Measurements from ENCODE around the gene SH2D5.

Gene SH2D5

GRCh38 chr1:20715406-20715805, 17.1 kb downstream of the SH2D5 start:
- no peak for DNase-seq (ENCODE audit: extremely low read depth in 1 of 2, low read depth in 1 of 2)

GRCh38 chr1:20713440-20713839, 19.1 kb downstream of the SH2D5 start:
- DNase-seq (ENCODE audit: extremely low read depth in 1 of 2, low read depth in 1 of 2): no peak

GRCh38 chr1:20712215-20712577, 20.3 kb downstream of the SH2D5 start:
- DNase-seq (ENCODE audit: extremely low read depth in 1 of 2, low read depth in 1 of 2): no peak

- no peak for DNase-seq (ENCODE audit: extremely low read depth in 1 of 2, low read depth in 1 of 2)
These were observed 21.0 kb downstream of the SH2D5 start for GRCh38 chr1:20711285-20712214.

GRCh38 chr1:20710469-20711284, 21.8 kb downstream of the SH2D5 start:
- DNase-seq (ENCODE audit: extremely low read depth in 1 of 2, low read depth in 1 of 2): no peak

DNA sequence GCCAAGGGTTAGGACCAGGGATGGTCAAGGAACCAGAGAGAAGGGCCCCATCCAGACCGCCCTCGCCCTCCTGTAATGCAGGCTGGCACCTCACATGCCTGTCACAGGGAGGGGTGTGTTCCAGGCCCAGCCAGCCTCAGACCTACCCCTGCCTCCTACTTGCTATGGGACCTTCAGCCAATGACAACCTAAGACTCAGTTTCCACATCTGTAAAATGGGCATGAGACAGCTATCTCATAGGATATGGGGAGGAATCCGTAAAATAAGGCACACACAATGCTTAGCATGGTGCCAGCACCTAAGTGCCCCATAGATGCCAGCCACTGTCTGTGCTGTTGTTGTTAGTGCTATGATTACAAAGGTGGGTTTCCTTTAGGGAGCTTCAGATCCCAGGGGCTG, 22.6 kb downstream of the SH2D5 start:
- DNase-seq (ENCODE audit: extremely low read depth in 1 of 2, low read depth in 1 of 2): no peak

DNA sequence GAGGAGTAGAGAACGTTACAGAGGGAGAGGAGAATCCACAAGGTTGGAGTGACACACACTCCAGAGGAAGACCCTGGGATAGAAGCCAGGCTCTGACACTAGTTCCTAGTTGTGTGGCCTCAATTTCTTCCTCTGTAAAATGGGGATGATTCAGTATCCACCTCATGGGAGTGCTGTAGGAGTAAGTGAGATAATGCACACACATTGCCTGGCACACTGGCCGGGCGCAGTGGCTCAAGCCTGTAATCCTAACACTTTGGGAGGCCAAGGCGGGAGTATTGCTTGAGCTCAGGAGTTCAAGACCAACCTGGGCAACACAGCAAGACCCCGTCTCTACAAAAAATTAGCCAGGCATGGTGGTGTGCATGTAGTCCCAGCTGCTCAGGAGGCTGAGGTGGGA, 23.6 kb downstream of the SH2D5 start:
- no peak for DNase-seq (ENCODE audit: extremely low read depth in 1 of 2, low read depth in 1 of 2)

DNA sequence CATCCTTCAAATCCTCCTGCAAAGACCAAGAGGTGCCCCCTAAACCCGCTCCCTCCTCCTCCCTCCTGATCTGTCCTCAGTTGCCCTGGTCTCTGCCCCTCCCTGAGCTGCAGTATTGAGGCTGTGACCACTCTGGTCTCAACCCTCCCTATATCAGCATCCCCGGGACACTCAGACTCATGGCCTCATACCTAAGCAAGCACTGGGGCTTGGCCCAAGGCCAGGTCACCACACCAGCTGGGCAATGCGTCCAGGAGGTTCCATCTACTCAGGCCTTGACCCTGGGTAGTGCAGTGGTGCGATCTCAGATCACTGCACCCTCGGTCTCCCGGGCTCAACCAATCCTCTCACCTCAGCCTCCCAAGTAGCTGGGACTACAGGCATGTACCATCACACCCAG, 24.4 kb downstream of the SH2D5 start:
- no peak for DNase-seq (ENCODE audit: extremely low read depth in 1 of 2, low read depth in 1 of 2)

- no peak for DNase-seq (ENCODE audit: extremely low read depth in 1 of 2, low read depth in 1 of 2)
These were observed 25.7 kb downstream of the SH2D5 start for GRCh38 chr1:20706841-20707240.

DNA sequence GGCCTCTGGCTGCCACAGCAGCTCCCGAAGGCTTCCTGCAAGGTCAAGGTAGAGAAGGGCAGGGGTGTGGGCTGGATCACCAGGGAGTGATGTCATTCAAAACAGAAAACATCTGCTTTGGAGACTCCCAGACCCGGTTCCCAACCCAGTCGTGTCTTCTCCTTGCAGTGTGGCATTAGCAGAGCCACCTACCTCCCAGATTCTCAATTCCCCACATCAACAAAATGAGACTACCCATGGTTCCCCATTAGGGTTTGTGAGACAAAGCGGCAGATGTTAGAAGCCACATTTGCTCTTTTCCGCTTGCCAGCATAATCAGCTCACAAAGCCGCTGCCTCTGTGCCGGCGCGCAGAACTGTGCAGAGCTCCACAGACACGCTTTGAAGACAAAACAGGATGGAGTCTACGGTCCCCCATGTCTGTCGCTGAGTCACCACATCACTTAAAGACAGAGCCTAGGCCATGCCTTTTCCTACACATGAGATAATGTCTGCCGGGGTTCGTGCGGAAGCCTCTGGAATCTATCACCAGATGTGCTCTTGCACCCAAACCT, 27.2 kb downstream of the SH2D5 start:
- no peak for DNase-seq (ENCODE audit: extremely low read depth in 1 of 2, low read depth in 1 of 2)

GRCh38 chr1:20704390-20705202, 27.9 kb downstream of the SH2D5 start:
- DNase-seq (ENCODE audit: extremely low read depth in 1 of 2, low read depth in 1 of 2): no peak

GRCh38 chr1:20703124-20703756, 29.3 kb downstream of the SH2D5 start:
- no peak for DNase-seq (ENCODE audit: extremely low read depth in 1 of 2, low read depth in 1 of 2)

DNA sequence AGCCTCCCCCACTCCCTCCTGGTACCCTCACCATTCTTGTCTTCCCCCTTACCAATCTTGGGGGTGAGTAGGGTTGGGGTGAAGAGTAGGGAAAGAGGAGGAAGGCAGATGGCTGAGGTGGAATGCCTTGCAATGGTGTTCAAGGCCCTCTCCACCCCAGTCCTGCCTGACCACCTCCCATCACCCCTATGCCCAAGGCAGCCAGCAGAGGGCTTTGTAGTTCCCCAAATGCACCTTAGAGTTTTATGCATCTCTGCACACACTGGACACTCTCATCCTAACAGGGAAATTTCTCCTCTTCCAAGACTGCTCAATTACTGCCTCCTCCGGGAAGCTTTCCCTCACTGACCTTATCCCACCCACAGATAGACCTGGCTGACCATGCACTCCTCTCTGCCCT, 30.1 kb downstream of the SH2D5 start:
- no peak for DNase-seq (ENCODE audit: extremely low read depth in 1 of 2, low read depth in 1 of 2)

GRCh38 chr1:20701847-20702246, 30.7 kb downstream of the SH2D5 start:
- DNase-seq (ENCODE audit: extremely low read depth in 1 of 2, low read depth in 1 of 2): no peak

DNA sequence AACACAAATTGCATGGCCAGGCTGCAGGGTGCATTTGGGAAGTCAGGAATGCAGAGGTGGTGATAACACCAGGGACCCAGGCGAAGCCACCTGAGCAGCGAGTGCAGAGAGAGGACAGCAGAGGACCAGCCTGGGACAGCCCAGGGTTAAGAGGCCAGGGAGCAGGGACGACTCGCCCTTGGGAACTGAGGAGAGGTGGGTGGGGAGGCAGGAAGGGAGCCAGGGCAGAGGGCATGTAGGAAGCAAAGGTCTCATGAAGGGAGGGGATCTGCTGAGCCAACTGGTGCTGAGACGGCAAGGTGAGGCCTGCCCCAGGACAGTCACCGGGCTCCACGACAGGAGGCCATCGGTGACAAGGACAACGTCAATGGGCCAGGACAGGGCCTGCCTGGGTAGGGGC, 31.1 kb downstream of the SH2D5 start:
- no peak for DNase-seq (ENCODE audit: extremely low read depth in 1 of 2, low read depth in 1 of 2)

- no peak for DNase-seq (ENCODE audit: extremely low read depth in 1 of 2, low read depth in 1 of 2)
These were observed 31.8 kb downstream of the SH2D5 start for GRCh38 chr1:20700636-20701215.

DNA sequence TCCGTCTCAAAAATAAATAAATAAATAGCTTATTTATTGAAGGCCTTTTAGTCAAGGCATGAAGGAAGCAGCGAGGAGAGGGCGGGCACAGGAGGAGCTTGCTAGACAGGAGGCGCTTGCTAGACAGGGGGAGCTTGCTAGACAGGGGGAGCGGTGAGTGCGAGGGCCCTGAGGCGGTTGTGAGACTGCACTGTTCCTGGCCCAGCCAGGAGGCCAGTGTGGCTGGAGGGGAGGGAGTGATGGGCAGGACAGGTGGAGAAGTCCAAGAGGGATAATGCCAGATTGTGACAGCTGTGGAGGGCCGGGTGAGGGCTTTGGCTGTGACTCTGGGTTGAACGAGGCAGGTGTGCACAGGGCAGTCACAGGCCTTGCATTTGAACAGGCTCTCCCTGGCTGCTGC, 32.9 kb downstream of the SH2D5 start:
- DNase-seq (ENCODE audit: extremely low read depth in 1 of 2, low read depth in 1 of 2): no peak

- no peak for DNase-seq (ENCODE audit: extremely low read depth in 1 of 2, low read depth in 1 of 2)
These were observed 34.1 kb downstream of the SH2D5 start for GRCh38 chr1:20698195-20698910.

DNA sequence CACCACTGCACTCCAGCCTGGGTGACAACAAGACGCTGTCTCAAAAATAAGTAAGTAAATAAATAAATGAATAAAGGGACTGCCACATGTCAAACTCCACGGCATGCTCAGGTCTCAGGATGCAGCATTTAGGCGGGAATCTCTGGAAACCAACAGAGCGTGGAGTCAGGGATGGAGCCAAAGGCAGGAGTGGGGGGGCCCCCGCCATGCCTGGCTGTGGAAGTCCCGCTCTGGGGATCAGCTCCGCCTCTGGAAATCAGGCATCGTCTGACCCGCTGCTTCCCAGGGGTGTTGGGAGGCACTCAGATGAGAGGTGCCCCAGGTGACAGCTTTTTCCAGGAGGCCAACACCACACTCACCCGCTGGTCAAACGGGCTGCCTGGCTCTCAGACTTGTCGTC, 34.9 kb downstream of the SH2D5 start:
- no peak for DNase-seq (ENCODE audit: extremely low read depth in 1 of 2, low read depth in 1 of 2)
